ENCODE measurements around the gene PARD6A. TPM values are rescaled to one million over a fixed set of nuclear protein-coding genes. Genes with fewer than 3 reads are reported as not detected.

Gene PARD6A
- total RNA-seq, result 13.5 and 14.0 TPM in 2 replicates

- H3K4me1 Mint-ChIP-seq, result peaks cover 23% of the 10 kb centered on the region
- intact Hi-C loops (cut with micrococcal nuclease), result loop anchor here (1.0 to 10.0 kb wide), 10 partner anchors 16 to 1674 kb away; partner anchors contain the start of genes ATP6V0D1, CARMIL2, CENPT and COG8
- H3K9me3 Mint-ChIP-seq, result no peaks in the 10 kb centered on the region
- peaks cover 17% of the 10 kb centered on the region for H3K36me3 Mint-ChIP-seq (ENCODE audit: low read depth)
- H3K27ac Mint-ChIP-seq, result peak within 1 kb of the TSS; percentile 96
- H3K4me3 Mint-ChIP-seq, result peak within 1 kb of the TSS; percentile 92
- peak; percentile 99 for DNase-seq
- H3K27me3 Mint-ChIP-seq, result no peaks in the 10 kb centered on the region
Observed at GRCh38 chr16:67660564-67661028, at the start of gene PARD6A. PARD6A (plus strand) TSS chr16:67660960; CDS start chr16:67661039, 79 bp downstream.

GRCh38 chr16:67613808-67614207 is 47.0 kb upstream of the PARD6A start:
- intact Hi-C loops (cut with micrococcal nuclease), result no loop called here
- Mint-ChIP-seq H3K27ac (no peak overlapping the region), H3K27me3 (no peaks in the 10 kb centered on the region), H3K9me3 (no peaks in the 10 kb centered on the region), H3K36me3 (ENCODE audit: low read depth) (peaks cover 36% of the 10 kb centered on the region), H3K4me1 (no peaks in the 10 kb centered on the region), H3K4me3 (no peak overlapping the region)
- DNase-seq, result peak; percentile 63

- no peak overlapping the region for H3K4me3 Mint-ChIP-seq
- DNase-seq, result no peak
- H3K9me3 Mint-ChIP-seq, result no peaks in the 10 kb centered on the region
- peaks cover 52% of the 10 kb centered on the region for H3K36me3 Mint-ChIP-seq (ENCODE audit: low read depth)
- H3K27ac Mint-ChIP-seq, result no peak overlapping the region
- intact Hi-C loops (cut with micrococcal nuclease), result no loop called here
- H3K27me3 Mint-ChIP-seq, result no peaks in the 10 kb centered on the region
- no peaks in the 10 kb centered on the region for H3K4me1 Mint-ChIP-seq
Observed at GRCh38 chr16:67628216-67628615, 32.5 kb upstream of the PARD6A start.

- Mint-ChIP-seq H3K4me1 (no peaks in the 10 kb centered on the region), H3K36me3 (ENCODE audit: low read depth) (peaks cover 50% of the 10 kb centered on the region), H3K9me3 (no peaks in the 10 kb centered on the region), H3K4me3 (no peak overlapping the region), H3K27me3 (no peaks in the 10 kb centered on the region), H3K27ac (no peak overlapping the region)
- intact Hi-C loops (cut with micrococcal nuclease), result no loop called here
- DNase-seq, result no peak
Observed at GRCh38 chr16:67632415-67633172, 28.2 kb upstream of the PARD6A start.

GRCh38 chr16:67636713-67637112 is 24.0 kb upstream of the PARD6A start:
- intact Hi-C loops (cut with micrococcal nuclease), result no loop called here
- Mint-ChIP-seq H3K4me1 (no peaks in the 10 kb centered on the region), H3K36me3 (ENCODE audit: low read depth) (peaks cover 42% of the 10 kb centered on the region), H3K27me3 (no peaks in the 10 kb centered on the region), H3K9me3 (no peaks in the 10 kb centered on the region), H3K4me3 (no peak overlapping the region), H3K27ac (no peak overlapping the region)
- DNase-seq, result no peak

GRCh38 chr16:67637625-67638024 is 23.1 kb upstream of the PARD6A start:
- intact Hi-C loops (cut with micrococcal nuclease), result no loop called here
- H3K9me3 Mint-ChIP-seq, result no peaks in the 10 kb centered on the region

GRCh38 chr16:67641779-67642708 is 18.7 kb upstream of the PARD6A start:
- no peak overlapping the region for H3K4me3 Mint-ChIP-seq
- H3K36me3 Mint-ChIP-seq (ENCODE audit: low read depth), result peaks cover 20% of the 10 kb centered on the region
- no peaks in the 10 kb centered on the region for H3K27me3 Mint-ChIP-seq
- no peak overlapping the region for H3K27ac Mint-ChIP-seq
- no peaks in the 10 kb centered on the region for H3K9me3 Mint-ChIP-seq
- DNase-seq, result no peak
- intact Hi-C loops (cut with micrococcal nuclease), result no loop called here
- H3K4me1 Mint-ChIP-seq, result peaks cover 12% of the 10 kb centered on the region

More at GRCh38 chr16:67637625-67638024, 23.1 kb upstream of the PARD6A start:
- Mint-ChIP-seq H3K27ac (no peak overlapping the region), H3K4me1 (no peaks in the 10 kb centered on the region), H3K4me3 (no peak overlapping the region), H3K36me3 (ENCODE audit: low read depth) (peaks cover 35% of the 10 kb centered on the region), H3K27me3 (no peaks in the 10 kb centered on the region)
- no peak for DNase-seq

GRCh38 chr16:67644038-67644437 is 16.7 kb upstream of the PARD6A start:
- Mint-ChIP-seq H3K36me3 (ENCODE audit: low read depth) (peaks cover 17% of the 10 kb centered on the region), H3K27ac (peak overlapping the region; percentile 74), H3K4me1 (peaks cover 15% of the 10 kb centered on the region), H3K9me3 (no peaks in the 10 kb centered on the region), H3K27me3 (no peaks in the 10 kb centered on the region), H3K4me3 (peak overlapping the region; percentile 88)
- DNase-seq, result no peak
- intact Hi-C loops (cut with micrococcal nuclease), result loop anchor here (1.0 to 2.0 kb wide), 4 partner anchors 17 to 163 kb away; partner anchors contain the start of genes ACD, ATP6V0D1, CTCF and PARD6A

- peaks cover 26% of the 10 kb centered on the region for H3K36me3 Mint-ChIP-seq (ENCODE audit: low read depth)
- H3K27me3 Mint-ChIP-seq, result no peaks in the 10 kb centered on the region
- H3K9me3 Mint-ChIP-seq, result no peaks in the 10 kb centered on the region
- H3K4me1 Mint-ChIP-seq, result peaks cover 17% of the 10 kb centered on the region
- intact Hi-C loops (cut with micrococcal nuclease), result loop anchor here (1.0 to 2.0 kb wide), 3 partner anchors 15 to 165 kb away; partner anchors contain the start of genes ACD, ATP6V0D1 and PARD6A
- H3K27ac Mint-ChIP-seq, result peak overlapping the region; percentile 88
- peak overlapping the region; percentile 88 for H3K4me3 Mint-ChIP-seq
- DNase-seq, result no peak
Observed at GRCh38 chr16:67645397-67646121, 15.2 kb upstream of the PARD6A start.

GRCh38 chr16:67647111-67647651 is 13.6 kb upstream of the PARD6A start:
- Mint-ChIP-seq H3K27ac (no peak overlapping the region), H3K36me3 (ENCODE audit: low read depth) (peaks cover 41% of the 10 kb centered on the region), H3K27me3 (no peaks in the 10 kb centered on the region), H3K9me3 (no peaks in the 10 kb centered on the region), H3K4me1 (peaks cover 23% of the 10 kb centered on the region), H3K4me3 (peak overlapping the region; percentile 76)
- intact Hi-C loops (cut with micrococcal nuclease), result no loop called here
- DNase-seq, result no peak

GRCh38 chr16:67647681-67648080 is 13.1 kb upstream of the PARD6A start:
- peaks cover 43% of the 10 kb centered on the region for H3K36me3 Mint-ChIP-seq (ENCODE audit: low read depth)
- peaks cover 23% of the 10 kb centered on the region for H3K4me1 Mint-ChIP-seq
- no peak overlapping the region for H3K4me3 Mint-ChIP-seq
- no peak for DNase-seq
- no peaks in the 10 kb centered on the region for H3K27me3 Mint-ChIP-seq
- no peaks in the 10 kb centered on the region for H3K9me3 Mint-ChIP-seq
- no peak overlapping the region for H3K27ac Mint-ChIP-seq
- intact Hi-C loops (cut with micrococcal nuclease), result no loop called here

- Mint-ChIP-seq H3K9me3 (no peaks in the 10 kb centered on the region), H3K36me3 (ENCODE audit: low read depth) (peaks cover 43% of the 10 kb centered on the region), H3K4me3 (no peak overlapping the region), H3K27me3 (no peaks in the 10 kb centered on the region), H3K4me1 (peaks cover 23% of the 10 kb centered on the region), H3K27ac (no peak overlapping the region)
- DNase-seq, result no peak
- intact Hi-C loops (cut with micrococcal nuclease), result no loop called here
Observed at GRCh38 chr16:67648088-67648763, 12.5 kb upstream of the PARD6A start.
